Measurements from ENCODE around the gene BRCA2. TPM values are rescaled to one million over a fixed set of nuclear protein-coding genes. Genes with fewer than 3 reads are reported as not detected.
A peak's percentile ranks its signal among the peaks of the same experiment; 100 is the strongest.

The BRCA2 gene
- total and polyA plus RNA-seq, 2 donors (not counting 1 experiment from before 2014, with no cell fraction given), result 1.2 to 6.0 TPM

DNA sequence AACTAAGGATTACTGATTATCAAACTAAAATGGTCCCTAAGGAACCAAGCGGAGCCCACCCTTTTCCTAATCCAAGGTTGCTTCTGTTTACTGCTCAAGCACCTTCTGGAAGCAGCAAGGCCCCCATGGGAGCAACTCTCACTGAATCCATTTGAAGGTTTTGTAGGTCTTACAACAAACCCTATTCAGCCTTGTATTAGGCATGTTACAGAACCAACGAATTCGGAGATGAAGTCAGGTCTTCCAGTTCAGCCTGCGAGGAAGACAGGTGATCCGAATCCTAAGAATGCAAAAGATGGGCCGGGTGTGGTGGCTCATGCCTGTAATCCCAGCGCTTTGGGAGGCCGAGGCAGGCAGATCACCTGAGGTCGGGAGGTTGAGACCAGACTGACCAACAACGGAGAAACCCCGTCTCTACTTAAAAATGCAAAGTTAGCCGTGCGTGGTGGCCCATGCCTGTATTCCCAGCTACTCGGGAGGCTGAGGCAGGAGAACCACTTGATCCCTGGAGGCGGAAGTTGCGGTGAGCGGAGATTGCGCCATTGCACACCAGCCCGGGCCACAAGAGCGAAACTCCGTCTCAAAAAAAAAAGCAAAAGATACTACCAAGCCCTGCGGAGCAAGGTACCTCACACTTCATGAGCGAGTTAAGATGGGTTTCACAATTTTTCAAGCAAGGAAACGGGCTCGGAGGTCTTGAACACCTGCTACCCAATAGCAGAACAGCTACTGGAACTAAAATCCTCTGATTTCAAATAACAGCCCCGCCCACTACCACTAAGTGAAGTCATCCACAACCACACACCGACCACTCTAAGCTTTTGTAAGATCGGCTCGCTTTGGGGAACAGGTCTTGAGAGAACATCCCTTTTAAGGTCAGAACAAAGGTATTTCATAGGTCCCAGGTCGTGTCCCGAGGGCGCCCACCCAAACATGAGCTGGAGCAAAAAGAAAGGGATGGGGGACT lies 754 bp upstream of the BRCA2 start:
- Mint-ChIP-seq H3K9me3 (ENCODE audit: insufficient read depth) (no peaks in the 10 kb centered on the region), H3K4me1 (peaks cover 19% of the 10 kb centered on the region), H3K27me3 (no peaks in the 10 kb centered on the region), H3K4me3 (peak overlapping the region; percentile 91), H3K27ac (peak overlapping the region; percentile 99)
- intact Hi-C loops (cut with micrococcal nuclease), result loop anchor here (1.0 to 10.0 kb wide), 10 partner anchors 47 to 1697 kb away; partner anchors contain the start of genes N4BP2L2, PDS5B and USPL1
- peak; percentile 62 for ATAC-seq (ENCODE audit: low read depth)
- Histone ChIP-seq H3K4me3 (ENCODE audit: control extremely low read depth in 1 of 5, extremely low read depth in 1 of 5, insufficient read depth in 1 of 5, low read depth in 2 of 5, low read length in 4 of 5) (peak overlapping the region; percentile 74 to 91 (median 82)), H4K20me1 (ENCODE audit: control insufficient read depth, insufficient read depth, low read length, poor library complexity, severe bottlenecking) (no peaks in the 10 kb centered on the region), H3K27ac (ENCODE audit: low read length in 2 of 2) (peak overlapping the region; percentile 99 to 100), H3K9ac (ENCODE audit: low read length) (peak overlapping the region; percentile 89), H3K36me3 (replicated peaks in 1 of 2; ENCODE audit: control extremely low read depth in 1 of 2, control insufficient read depth in 1 of 2, extremely low read depth in 1 of 2, insufficient read depth in 2 of 2, low read length in 1 of 2) (no peaks in the 10 kb centered on the region), H2AFZ (ENCODE audit: insufficient read depth, low read depth, low read length, poor library complexity, severe bottlenecking) (peak overlapping the region; percentile 71), H3K79me2 (ENCODE audit: control insufficient read depth, insufficient read depth, low read length) (peaks cover 3% of the 10 kb centered on the region), H3K9me3 (ENCODE audit: control extremely low read depth in 1 of 3, control insufficient read depth in 2 of 3, insufficient read depth in 1 of 3, low read length in 2 of 3) (peaks cover 0 to 6% (median 0%) of the 10 kb centered on the region in 3 donors), H3K27me3 (replicated peaks in 1 of 4; ENCODE audit: control extremely low read depth in 1 of 4, control insufficient read depth in 3 of 4, insufficient read depth in 4 of 4, low read length in 3 of 4) (no peaks in the 10 kb centered on the region), H3K4me2 (replicated peaks; ENCODE audit: low read depth, low read length, poor library complexity, severe bottlenecking) (peak overlapping the region; percentile 84), H3K4me1 (ENCODE audit: control insufficient read depth in 2 of 2, insufficient read depth in 2 of 2, low read length in 2 of 2) (peaks cover 7 to 24% of the 10 kb centered on the region in 2 donors)
- peak; percentile 20 for DNase-seq
- ChIA-PET CTCF (interaction anchor here (0.9 to 2.0 kb wide), 11 partner anchors 46 to 1228 kb away, joined by 3 to 23 read pairs (median 3); partner anchors contain the start of gene N4BP2L1), POLR2A (interaction anchor here (1.0 to 2.9 kb wide), 6 partner anchors 9 to 405 kb away, joined by 3 to 17 read pairs (median 6); partner anchors contain the start of genes N4BP2L1, N4BP2L2 and PDS5B)
- TF ChIP-seq, protein P1, sequence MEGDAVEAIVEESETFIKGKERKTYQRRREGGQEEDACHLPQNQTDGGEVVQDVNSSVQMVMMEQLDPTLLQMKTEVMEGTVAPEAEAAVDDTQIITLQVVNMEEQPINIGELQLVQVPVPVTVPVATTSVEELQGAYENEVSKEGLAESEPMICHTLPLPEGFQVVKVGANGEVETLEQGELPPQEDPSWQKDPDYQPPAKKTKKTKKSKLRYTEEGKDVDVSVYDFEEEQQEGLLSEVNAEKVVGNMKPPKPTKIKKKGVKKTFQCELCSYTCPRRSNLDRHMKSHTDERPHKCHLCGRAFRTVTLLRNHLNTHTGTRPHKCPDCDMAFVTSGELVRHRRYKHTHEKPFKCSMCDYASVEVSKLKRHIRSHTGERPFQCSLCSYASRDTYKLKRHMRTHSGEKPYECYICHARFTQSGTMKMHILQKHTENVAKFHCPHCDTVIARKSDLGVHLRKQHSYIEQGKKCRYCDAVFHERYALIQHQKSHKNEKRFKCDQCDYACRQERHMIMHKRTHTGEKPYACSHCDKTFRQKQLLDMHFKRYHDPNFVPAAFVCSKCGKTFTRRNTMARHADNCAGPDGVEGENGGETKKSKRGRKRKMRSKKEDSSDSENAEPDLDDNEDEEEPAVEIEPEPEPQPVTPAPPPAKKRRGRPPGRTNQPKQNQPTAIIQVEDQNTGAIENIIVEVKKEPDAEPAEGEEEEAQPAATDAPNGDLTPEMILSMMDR (IDR thresholded peaks at IDR 0.05), result no peak
- TF ChIP-seq EZH2 (IDR thresholded peaks at IDR 0.05; ENCODE audit: borderline replicate concordance, insufficient read depth, low read depth, low read length, poor library complexity, severe bottlenecking), result no peak
- 76% methylated on average over 29 of the region's 32 CpGs for WGBS (ENCODE audit: insufficient coverage)

Data from B cell (primary cell).